Measurements from ENCODE around the gene COL5A1.

Gene COL5A1

GRCh38 chr9:134775081-134775951, 133.7 kb downstream of the COL5A1 start:
- no peak for TF ChIP-seq POLR2AphosphoS5 (IDR thresholded peaks at IDR 0.05; ENCODE audit: borderline replicate concordance, low read depth, low read length)
- TF ChIP-seq EZH2 (IDR thresholded peaks at IDR 0.05) = no peak
- no peak for TF ChIP-seq FOXP2 (optimal IDR thresholded peaks at IDR 0.05; ENCODE audit: control extremely low read depth, extremely low read length, insufficient read depth)
- Histone ChIP-seq H3K27ac (peak overlapping the region; percentile 35; the same call in 1 of the 2 replicates), H3K9me3 (ENCODE audit: low read depth, low read length) (no peaks in the 10 kb centered on the region), H3K36me3 (ENCODE audit: insufficient read depth, low read length) (peaks cover 3% of the 10 kb centered on the region; the same call in 1 of the 2 replicates), H3K9ac (ENCODE audit: insufficient read length) (no peak overlapping the region), H3K4me3 (peak overlapping the region; percentile 2; the same call in 1 of the 2 replicates)
- DNase-seq (ENCODE audit: low read depth, low spot score) = no peak

- DNase-seq (ENCODE audit: low read depth, low spot score) = no peak
- peaks cover 4% of the 10 kb centered on the region; the same call in 1 of the 2 replicates for H3K36me3 ChIP-seq (ENCODE audit: insufficient read depth, low read length)
- peak overlapping the region; percentile 35; the same call in 1 of the 2 replicates for H3K27ac ChIP-seq
- peak overlapping the region; percentile 2; the same call in 1 of the 2 replicates for H3K4me3 ChIP-seq
- TF ChIP-seq FOXP2 (optimal IDR thresholded peaks at IDR 0.05; ENCODE audit: control extremely low read depth, extremely low read length, insufficient read depth) (no peak), POLR2AphosphoS5 (IDR thresholded peaks at IDR 0.05; ENCODE audit: borderline replicate concordance, low read depth, low read length) (no peak), EZH2 (IDR thresholded peaks at IDR 0.05) (no peak)
- H3K9ac ChIP-seq (ENCODE audit: insufficient read length) = no peak overlapping the region
- H3K9me3 ChIP-seq (ENCODE audit: low read depth, low read length) = no peaks in the 10 kb centered on the region
These were observed 134.6 kb downstream of the COL5A1 start for GRCh38 chr9:134776080-134776796.

- H3K9ac ChIP-seq (ENCODE audit: insufficient read length) = no peak overlapping the region
- no peak overlapping the region for H3K27ac ChIP-seq
- no peak for DNase-seq (ENCODE audit: low read depth, low spot score)
- no peaks in the 10 kb centered on the region for H3K9me3 ChIP-seq (ENCODE audit: low read depth, low read length)
- no peak overlapping the region for H3K4me3 ChIP-seq
- TF ChIP-seq EZH2 (IDR thresholded peaks at IDR 0.05) (no peak), FOXP2 (optimal IDR thresholded peaks at IDR 0.05; ENCODE audit: control extremely low read depth, extremely low read length, insufficient read depth) (no peak), POLR2AphosphoS5 (IDR thresholded peaks at IDR 0.05; ENCODE audit: borderline replicate concordance, low read depth, low read length) (no peak)
- peaks cover 4% of the 10 kb centered on the region; the same call in 1 of the 2 replicates for H3K36me3 ChIP-seq (ENCODE audit: insufficient read depth, low read length)
These were observed 135.6 kb downstream of the COL5A1 start for GRCh38 chr9:134777153-134777552.

GRCh38 chr9:134778156-134778555, 136.6 kb downstream of the COL5A1 start:
- no peak for TF ChIP-seq POLR2AphosphoS5 (IDR thresholded peaks at IDR 0.05; ENCODE audit: borderline replicate concordance, low read depth, low read length)
- no peak for TF ChIP-seq FOXP2 (optimal IDR thresholded peaks at IDR 0.05; ENCODE audit: control extremely low read depth, extremely low read length, insufficient read depth)
- no peak for TF ChIP-seq EZH2 (IDR thresholded peaks at IDR 0.05)
- H3K9me3 ChIP-seq (ENCODE audit: low read depth, low read length) = no peaks in the 10 kb centered on the region
- no peak overlapping the region for H3K4me3 ChIP-seq
- no peak for DNase-seq (ENCODE audit: low read depth, low spot score)
- H3K36me3 ChIP-seq (ENCODE audit: insufficient read depth, low read length) = peaks cover 4% of the 10 kb centered on the region; the same call in 1 of the 2 replicates
- no peak overlapping the region for H3K27ac ChIP-seq
- no peak overlapping the region for H3K9ac ChIP-seq (ENCODE audit: insufficient read length)

GRCh38 chr9:134778841-134779411, 137.3 kb downstream of the COL5A1 start:
- Histone ChIP-seq H3K27ac (no peak overlapping the region), H3K36me3 (ENCODE audit: insufficient read depth, low read length) (peaks cover 4% of the 10 kb centered on the region; the same call in 1 of the 2 replicates), H3K9ac (ENCODE audit: insufficient read length) (no peak overlapping the region), H3K9me3 (ENCODE audit: low read depth, low read length) (no peaks in the 10 kb centered on the region), H3K4me3 (no peak overlapping the region)
- no peak for DNase-seq (ENCODE audit: low read depth, low spot score)
- TF ChIP-seq EZH2 (IDR thresholded peaks at IDR 0.05) = no peak
- no peak for TF ChIP-seq FOXP2 (optimal IDR thresholded peaks at IDR 0.05; ENCODE audit: control extremely low read depth, extremely low read length, insufficient read depth)
- no peak for TF ChIP-seq POLR2AphosphoS5 (IDR thresholded peaks at IDR 0.05; ENCODE audit: borderline replicate concordance, low read depth, low read length)

GRCh38 chr9:134779640-134780039, 138.0 kb downstream of the COL5A1 start:
- TF ChIP-seq EZH2 (IDR thresholded peaks at IDR 0.05) = no peak
- no peak for TF ChIP-seq FOXP2 (optimal IDR thresholded peaks at IDR 0.05; ENCODE audit: control extremely low read depth, extremely low read length, insufficient read depth)
- no peak for TF ChIP-seq POLR2AphosphoS5 (IDR thresholded peaks at IDR 0.05; ENCODE audit: borderline replicate concordance, low read depth, low read length)
- DNase-seq (ENCODE audit: low read depth, low spot score) = no peak
- Histone ChIP-seq H3K9me3 (ENCODE audit: low read depth, low read length) (no peaks in the 10 kb centered on the region), H3K36me3 (ENCODE audit: insufficient read depth, low read length) (peaks cover 4% of the 10 kb centered on the region; the same call in 1 of the 2 replicates), H3K27ac (no peak overlapping the region), H3K4me3 (no peak overlapping the region), H3K9ac (ENCODE audit: insufficient read length) (no peak overlapping the region)

- no peak for TF ChIP-seq FOXP2 (optimal IDR thresholded peaks at IDR 0.05; ENCODE audit: control extremely low read depth, extremely low read length, insufficient read depth)
- no peak for TF ChIP-seq EZH2 (IDR thresholded peaks at IDR 0.05)
- TF ChIP-seq POLR2AphosphoS5 (IDR thresholded peaks at IDR 0.05; ENCODE audit: borderline replicate concordance, low read depth, low read length) = no peak
- H3K9me3 ChIP-seq (ENCODE audit: low read depth, low read length) = no peaks in the 10 kb centered on the region
- no peak overlapping the region for H3K4me3 ChIP-seq
- DNase-seq (ENCODE audit: low read depth, low spot score) = no peak
- no peak overlapping the region for H3K27ac ChIP-seq
- peaks cover 4% of the 10 kb centered on the region; the same call in 1 of the 2 replicates for H3K36me3 ChIP-seq (ENCODE audit: insufficient read depth, low read length)
- H3K9ac ChIP-seq (ENCODE audit: insufficient read length) = no peak overlapping the region
These were observed 140.1 kb downstream of the COL5A1 start for GRCh38 chr9:134781591-134782302.

All from SK-N-MC (cell line).